CD4-positive, CD25-positive, alpha-beta regulatory T cell (primary cell): ENCODE data around the gene POLG2. TPM values are rescaled to one million over a fixed set of nuclear protein-coding genes. Genes with fewer than 3 reads are reported as not detected.
A peak's percentile ranks its signal among the peaks of the same experiment; 100 is the strongest.
"Not testable (repeated sequence)": the region's sequence is repeated elsewhere in the genome, so short reads cannot be mapped to it uniquely, and the experiment has no call there.

Experiments
- ATAC-seq, 2 donors: fragments of 150-1000 bp; cut with Tn5 transposase; one replicate each; pipeline ENCODE4 v1.10.0; 2021; ENCODE audit warnings: low read depth in 2 of 2, moderate number of reproducible peaks in 2 of 2, moderate library complexity in 1 of 2
- DNase-seq, 3 donors: peaks; one replicate each; pipeline versions ENCODE4 v3.0.0 to v3.0.0-alpha.2; 2012 to 2022; ENCODE audit warnings: mixed read lengths in 1 of 3
- H3K27ac ChIP-seq: one replicate; pipeline ENCODE4 v1.7.0; 2013; ENCODE audit warnings: mild to moderate bottlenecking, low read length; ENCODE audit not compliant: insufficient read depth, poor library complexity, severe bottlenecking
- H3K27me3 ChIP-seq: one replicate; pipeline ENCODE4 v1.7.0; 2013; ENCODE audit warnings: low read length; ENCODE audit not compliant: control insufficient read depth, insufficient read depth
- H3K36me3 ChIP-seq: one replicate; pipeline ENCODE4 v1.7.0; 2013; ENCODE audit warnings: mild to moderate bottlenecking, low read length, moderate library complexity; ENCODE audit not compliant: control insufficient read depth, insufficient read depth
- H3K4me1 ChIP-seq: 2 replicates; pipeline ENCODE4 v1.7.0; 2013; ENCODE audit warnings: mild to moderate bottlenecking, low read length; ENCODE audit not compliant: insufficient read depth, control insufficient read depth, poor library complexity, severe bottlenecking
- H3K4me3 ChIP-seq: one replicate; pipeline ENCODE4 v1.7.0; 2013; ENCODE audit warnings: low read depth, mild to moderate bottlenecking, low read length, moderate library complexity
- H3K9me3 ChIP-seq, 2 experiments: 1 replicate in 1 of 2; 2 replicates in 1 of 2; pipeline ENCODE4 v1.7.0; 2013; ENCODE audit warnings: low read length in 2 of 2, mild to moderate bottlenecking in 1 of 2, moderate library complexity in 1 of 2; ENCODE audit not compliant: control insufficient read depth in 2 of 2
- H3K27ac Mint-ChIP-seq, 3 donors: one replicate each; pipeline ENCODE4 v1.8.0; 2020 to 2022; ENCODE audit warnings: mild to moderate bottlenecking in 3 of 3, mixed read lengths in 3 of 3, moderate library complexity in 2 of 3
- H3K27me3 Mint-ChIP-seq: one replicate; pipeline ENCODE4 v1.8.0; 2022; ENCODE audit warnings: mild to moderate bottlenecking, mixed read lengths
- H3K36me3 Mint-ChIP-seq: one replicate; pipeline ENCODE4 v1.8.0; 2020; ENCODE audit warnings: mixed read lengths
- H3K4me1 Mint-ChIP-seq, 4 donors: one replicate each; pipeline ENCODE4 v1.8.0; 2020 to 2022; ENCODE audit warnings: mixed read lengths in 4 of 4, mild to moderate bottlenecking in 1 of 4
- H3K4me3 Mint-ChIP-seq, 4 donors: one replicate each; pipeline ENCODE4 v1.8.0; 2020 to 2022; ENCODE audit warnings: mild to moderate bottlenecking in 4 of 4, mixed read lengths in 4 of 4, moderate library complexity in 3 of 4
- H3K9me3 Mint-ChIP-seq, 7 donors: one replicate each; pipeline ENCODE4 v1.8.0; 2020 to 2022; ENCODE audit warnings: mixed read lengths in 7 of 7, mild to moderate bottlenecking in 3 of 7, moderate library complexity in 2 of 7
- polyA plus RNA-seq, 4 donors: library from polyadenylated mRNA; unstranded; fragments of 300-500 nt; fragmentation: Illumina TruSeq; gene quantifications; one replicate each; pipeline ENCODE4 v1.2.3, GENCODE V29; 2021
- total RNA-seq: library from RNA; stranded (reverse); gene quantifications from one replicate; pipeline ENCODE4 v1.2.3, GENCODE V29; 2022

POLG2 gene
- total and polyA plus RNA-seq, 5 donors from 2014 or later = 10.2 to 49.3 (median 10.2) TPM

DNA sequence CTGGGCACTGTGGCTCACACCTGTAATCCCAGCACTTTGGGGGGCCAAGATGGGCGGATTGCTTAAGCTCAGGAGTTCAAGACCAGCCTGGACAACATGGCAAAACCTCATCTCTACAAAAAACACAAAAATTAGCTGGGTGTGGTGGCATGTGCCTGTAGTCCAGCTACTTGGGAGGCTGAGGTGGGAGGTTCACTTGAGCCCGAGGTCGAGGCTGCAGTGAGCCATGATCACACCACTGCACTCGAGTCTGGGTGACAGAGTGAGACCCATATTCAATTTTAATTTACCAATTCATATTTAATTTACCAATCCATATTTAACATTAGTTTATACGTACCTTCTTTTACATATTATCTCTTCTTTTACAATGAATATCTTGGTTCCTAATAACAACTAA is 1.6 kb downstream of the POLG2 start:
- not testable (repeated sequence) for H3K27ac ChIP-seq, H3K9me3 Mint-ChIP-seq, DNase-seq, H3K9me3 ChIP-seq, ATAC-seq, H3K27me3 ChIP-seq
- Mint-ChIP-seq H3K36me3 (peaks cover 35% of the 10 kb centered on the region), H3K4me1 (peaks cover 44 to 79% (median 56%) of the 10 kb centered on the region in 4 donors), H3K4me3 (peak overlapping the region in 3 of 4 donors; percentile 85 to 100 (median 100)), H3K27me3 (peaks cover 12% of the 10 kb centered on the region), H3K27ac (peak overlapping the region in 1 of 3 donors; percentile 60)
- H3K4me3 ChIP-seq = peak overlapping the region; percentile 57
- H3K36me3 ChIP-seq = peaks cover 42% of the 10 kb centered on the region
- H3K4me1 ChIP-seq = peaks cover 37% of the 10 kb centered on the region

DNA sequence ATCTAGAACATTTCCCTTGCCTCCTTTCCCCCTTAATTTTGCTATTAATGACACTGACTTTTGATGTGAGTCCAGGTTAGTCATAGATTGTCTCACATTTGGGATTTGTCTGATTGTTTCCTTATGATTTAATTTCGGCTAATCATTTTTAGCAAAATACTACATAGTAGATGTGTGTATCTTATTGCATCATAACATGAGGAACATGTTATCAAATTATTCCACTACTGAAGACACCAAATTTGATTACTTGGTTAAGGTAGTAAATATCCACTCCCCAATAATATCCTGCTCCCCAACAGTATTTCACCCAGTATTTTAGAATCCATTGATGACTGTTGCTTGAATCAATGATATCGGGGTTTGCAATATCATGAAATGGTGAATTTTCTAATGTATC is 2.7 kb downstream of the POLG2 start:
- Mint-ChIP-seq H3K36me3 (peaks cover 27% of the 10 kb centered on the region), H3K4me3 (peak overlapping the region; percentile 66 to 80 (median 76)), H3K27ac (peak overlapping the region in 2 of 3 donors; percentile 8 to 44), H3K4me1 (peaks cover 34 to 68% (median 47%) of the 10 kb centered on the region in 4 donors), H3K27me3 (peaks cover 12% of the 10 kb centered on the region), H3K9me3 (no peaks in the 10 kb centered on the region)
- ATAC-seq (no peak), DNase-seq (no peak)
- Histone ChIP-seq H3K27ac (no peak overlapping the region), H3K4me1 (peaks cover 37% of the 10 kb centered on the region), H3K27me3 (no peaks in the 10 kb centered on the region), H3K36me3 (peaks cover 42% of the 10 kb centered on the region), H3K9me3 (no peaks in the 10 kb centered on the region), H3K4me3 (peak overlapping the region; percentile 27)

DNA sequence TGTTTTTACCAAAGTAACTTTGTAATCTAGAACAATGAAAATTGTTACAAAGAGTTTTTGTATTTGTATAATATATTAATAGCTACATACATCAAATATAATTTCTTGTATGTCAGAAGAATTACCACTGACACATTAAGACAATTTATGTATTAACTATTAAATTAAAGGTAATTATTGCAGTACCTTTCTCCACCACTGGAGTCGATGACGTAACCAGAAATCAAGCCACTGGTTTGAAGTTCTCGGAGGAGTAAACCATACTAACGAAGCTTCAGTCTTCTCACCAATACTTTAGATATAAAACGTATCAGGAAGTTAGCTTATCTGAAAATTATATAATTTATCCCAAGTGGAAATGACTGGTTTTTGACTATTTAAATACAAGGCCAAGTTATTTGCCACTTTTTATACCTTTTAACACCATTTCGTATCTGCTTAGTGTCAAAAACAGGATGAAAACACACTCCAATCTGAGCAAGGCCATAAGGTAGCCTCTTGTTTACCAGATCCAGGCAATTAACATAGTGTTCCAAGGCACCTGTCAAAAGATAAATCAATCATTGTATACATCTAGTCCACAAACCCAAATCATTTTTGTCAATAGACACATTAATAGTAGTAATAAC is 4.3 kb downstream of the POLG2 start:
- peaks cover 7% of the 10 kb centered on the region for H3K27me3 Mint-ChIP-seq
- no peaks in the 10 kb centered on the region for H3K9me3 ChIP-seq
- peak overlapping the region; percentile 58 for H3K27ac ChIP-seq
- peaks cover 31% of the 10 kb centered on the region for H3K4me1 ChIP-seq
- H3K4me3 ChIP-seq = peak overlapping the region; percentile 51
- ATAC-seq (no peak), DNase-seq (peak; percentile 36 to 77 (median 65))
- peaks cover 20 to 55% (median 35%) of the 10 kb centered on the region in 4 donors for H3K4me1 Mint-ChIP-seq
- no peaks in the 10 kb centered on the region for H3K9me3 Mint-ChIP-seq
- peaks cover 28% of the 10 kb centered on the region for H3K36me3 Mint-ChIP-seq
- H3K36me3 ChIP-seq = peaks cover 44% of the 10 kb centered on the region
- peak overlapping the region in 2 of 3 donors; percentile 32 to 39 for H3K27ac Mint-ChIP-seq
- no peaks in the 10 kb centered on the region for H3K27me3 ChIP-seq
- peak overlapping the region in 2 of 4 donors; percentile 82 to 88 for H3K4me3 Mint-ChIP-seq

DNA sequence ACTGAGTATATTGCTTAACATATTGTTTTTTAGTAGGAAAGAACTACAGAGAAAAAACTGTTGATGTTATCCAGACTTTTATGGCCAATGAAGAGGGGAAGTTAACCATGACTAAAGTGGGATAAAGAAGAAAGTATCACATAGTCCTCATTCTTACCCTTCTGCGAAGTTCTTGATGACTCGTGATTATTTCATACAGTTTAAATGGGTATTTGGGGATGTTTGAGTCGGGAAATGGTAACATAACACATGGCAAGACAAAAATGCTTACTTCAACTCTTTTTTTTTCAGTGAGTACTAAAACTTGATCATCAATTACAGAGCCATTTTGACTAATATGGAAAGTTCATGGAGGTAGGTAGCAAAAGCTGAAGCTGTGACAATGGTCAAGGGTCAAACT is 4.9 kb downstream of the POLG2 start:
- peaks cover 30% of the 10 kb centered on the region for H3K36me3 Mint-ChIP-seq
- H3K27me3 ChIP-seq = no peaks in the 10 kb centered on the region
- H3K36me3 ChIP-seq = peaks cover 44% of the 10 kb centered on the region
- peak overlapping the region in 1 of 4 donors; percentile 82 for H3K4me3 Mint-ChIP-seq
- H3K27ac Mint-ChIP-seq = no peak overlapping the region
- DNase-seq (no peak), ATAC-seq (no peak)
- peak overlapping the region; percentile 39 for H3K27ac ChIP-seq
- H3K27me3 Mint-ChIP-seq = peaks cover 4% of the 10 kb centered on the region
- H3K4me3 ChIP-seq = no peak overlapping the region
- peaks cover 20 to 50% (median 32%) of the 10 kb centered on the region in 4 donors for H3K4me1 Mint-ChIP-seq
- H3K4me1 ChIP-seq = peaks cover 27% of the 10 kb centered on the region
- H3K9me3 Mint-ChIP-seq = no peaks in the 10 kb centered on the region
- no peaks in the 10 kb centered on the region for H3K9me3 ChIP-seq

DNA sequence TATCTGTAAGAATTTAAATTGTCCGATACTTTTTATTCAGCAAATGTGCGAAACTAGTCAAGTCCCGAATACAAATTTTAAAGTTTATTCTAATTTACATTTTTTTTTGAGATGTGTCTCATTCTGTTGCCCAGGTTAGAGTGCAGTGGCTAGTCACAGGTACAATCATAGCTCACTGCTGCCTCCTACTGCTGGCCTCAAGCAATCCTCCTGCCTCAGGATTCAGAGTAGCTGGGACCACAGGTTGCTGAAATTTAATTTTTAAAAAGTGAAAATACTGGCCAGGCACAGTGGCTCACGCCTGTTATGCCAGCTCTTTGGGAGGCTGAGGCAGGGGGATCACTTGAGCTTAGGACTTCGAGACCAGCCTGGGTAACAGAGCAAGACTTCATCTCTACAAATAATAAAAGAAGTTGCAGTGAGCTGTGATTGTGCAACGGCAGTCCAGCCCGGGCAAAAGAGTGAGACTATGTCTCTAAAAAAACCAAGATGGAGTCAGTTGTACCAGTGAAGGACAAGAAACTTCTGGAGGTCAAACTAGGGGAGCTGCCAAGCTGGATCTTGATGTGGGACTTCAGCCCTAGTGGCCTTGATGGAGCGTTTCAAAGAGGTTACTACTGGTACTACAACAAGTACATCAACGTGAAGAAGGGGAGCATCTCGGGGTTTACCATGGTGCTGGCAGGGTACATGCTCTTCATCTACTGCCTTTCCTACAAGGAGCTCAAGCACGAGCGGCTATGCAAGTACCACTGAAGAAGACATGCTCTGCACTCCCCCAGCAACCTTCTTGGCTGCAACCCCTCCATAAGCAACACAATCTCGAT is 5.6 kb downstream of the POLG2 start:
- Histone ChIP-seq H3K9me3 (no peaks in the 10 kb centered on the region), H3K4me3 (no peak overlapping the region), H3K4me1 (peaks cover 27% of the 10 kb centered on the region), H3K36me3 (peaks cover 47% of the 10 kb centered on the region), H3K27ac (no peak overlapping the region), H3K27me3 (no peaks in the 10 kb centered on the region)
- peaks cover 20 to 44% (median 26%) of the 10 kb centered on the region in 4 donors for H3K4me1 Mint-ChIP-seq
- H3K9me3 Mint-ChIP-seq = no peaks in the 10 kb centered on the region
- H3K27me3 Mint-ChIP-seq = no peaks in the 10 kb centered on the region
- DNase-seq = peak in 2 of 3 donors; percentile 51 to 76
- peak overlapping the region in 1 of 4 donors; percentile 32 for H3K4me3 Mint-ChIP-seq
- H3K27ac Mint-ChIP-seq = no peak overlapping the region
- H3K36me3 Mint-ChIP-seq = peaks cover 33% of the 10 kb centered on the region
- ATAC-seq = peak in 1 of 2 donors; percentile 67

DNA sequence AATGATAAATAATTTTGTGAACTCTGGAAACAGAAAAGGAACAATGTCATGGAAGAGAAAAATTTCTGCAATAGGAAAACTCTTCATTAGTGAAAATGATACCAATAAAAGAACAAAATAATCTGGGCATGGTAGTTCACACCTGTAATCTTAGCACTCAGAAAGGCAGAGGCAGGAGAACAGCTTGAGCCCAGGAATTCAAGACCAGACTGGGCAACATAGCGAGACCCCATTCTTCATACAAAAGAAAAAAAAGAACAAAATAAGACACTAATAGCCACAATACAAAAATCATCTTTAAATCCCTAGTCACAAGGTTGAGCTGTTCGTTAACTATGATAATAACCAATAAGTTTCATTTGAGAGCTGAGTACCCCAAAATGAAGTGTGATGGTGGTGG is 8.6 kb downstream of the POLG2 start:
- Histone ChIP-seq H3K36me3 (peaks cover 63% of the 10 kb centered on the region), H3K27ac (no peak overlapping the region), H3K9me3 (no peaks in the 10 kb centered on the region), H3K4me1 (peaks cover 4% of the 10 kb centered on the region), H3K4me3 (no peak overlapping the region), H3K27me3 (no peaks in the 10 kb centered on the region)
- Mint-ChIP-seq H3K4me3 (no peak overlapping the region), H3K4me1 (peaks cover 5 to 22% (median 9%) of the 10 kb centered on the region in 4 donors), H3K27me3 (no peaks in the 10 kb centered on the region), H3K27ac (no peak overlapping the region), H3K36me3 (peaks cover 53% of the 10 kb centered on the region), H3K9me3 (no peaks in the 10 kb centered on the region)
- no peak for DNase-seq
- ATAC-seq = no peak

DNA sequence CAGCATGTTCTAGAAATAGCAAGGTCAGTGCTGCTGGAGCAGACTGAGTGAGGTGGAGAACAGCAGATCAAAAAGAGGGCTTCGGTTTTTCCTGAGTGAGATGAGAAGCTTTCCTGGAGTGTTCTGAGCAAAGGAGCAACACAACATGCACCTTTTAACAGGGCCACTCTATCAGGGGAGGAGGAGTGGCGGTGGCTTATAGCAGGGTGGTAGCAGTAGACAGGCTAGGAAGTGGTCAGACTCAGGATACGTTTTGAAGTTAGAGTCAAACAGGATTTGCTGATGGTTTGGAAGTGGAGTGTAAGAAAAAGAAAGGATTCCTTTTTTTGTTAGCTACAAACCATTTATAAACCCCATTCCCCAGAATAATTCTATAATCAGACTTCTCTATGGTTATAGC is 12.5 kb downstream of the POLG2 start:
- Mint-ChIP-seq H3K9me3 (no peaks in the 10 kb centered on the region), H3K4me1 (peaks cover 0 to 8% (median 0%) of the 10 kb centered on the region in 4 donors), H3K27me3 (no peaks in the 10 kb centered on the region), H3K4me3 (no peak overlapping the region), H3K27ac (peak overlapping the region in 1 of 3 donors; percentile 36), H3K36me3 (peaks cover 37% of the 10 kb centered on the region)
- ATAC-seq (no peak), DNase-seq (no peak)
- Histone ChIP-seq H3K27ac (no peak overlapping the region), H3K27me3 (no peaks in the 10 kb centered on the region), H3K4me1 (no peaks in the 10 kb centered on the region), H3K36me3 (peaks cover 52% of the 10 kb centered on the region), H3K4me3 (no peak overlapping the region), H3K9me3 (no peaks in the 10 kb centered on the region)
